Left lung (tissue), 10 donors: Measurements from ENCODE around the gene RNF13. TPM values are rescaled to one million over a fixed set of nuclear protein-coding genes. Genes with fewer than 3 reads are reported as not detected.
"Not testable (repeated sequence)": the region's sequence is repeated elsewhere in the genome, so short reads cannot be mapped to it uniquely, and the experiment has no call there.

Experiments used
- ATAC-seq: fragments of 200-7000 bp; cut with Tn5 transposase; one replicate; pipeline ENCODE4 v1.9.1; 2020; ENCODE audit warnings: moderate library complexity
- DNase-seq, 4 donors: peaks; one replicate each; pipeline ENCODE4 v3.0.0-alpha.2; 2013 to 2020
- H3K27ac ChIP-seq, 2 donors: fragments of 200-600 bp; sonication (generic) in 1 of 2; one replicate each; pipeline versions ENCODE4 v1.5.0 to v1.8.0; 2020 to 2021
- H3K27me3 ChIP-seq, 2 donors: fragments of 200-600 bp; sonication (generic) in 1 of 2; one replicate each; pipeline versions ENCODE4 v1.5.0 to v1.8.0; 2020 to 2021
- H3K36me3 ChIP-seq, 2 donors: fragments of 200-600 bp; sonication (generic) in 1 of 2; one replicate each; pipeline versions ENCODE4 v1.5.0 to v1.8.0; 2020 to 2021
- H3K4me1 ChIP-seq, 2 donors: fragments of 200-600 bp; one replicate each; pipeline ENCODE4 v1.8.0; 2021
- H3K4me3 ChIP-seq, 2 donors: fragments of 200-600 bp; sonication (generic) in 1 of 2; one replicate each; pipeline versions ENCODE4 v1.5.0 to v1.8.0; 2020 to 2021; ENCODE audit warnings: mild to moderate bottlenecking in 1 of 2
- H3K9me3 ChIP-seq, 2 donors: fragments of 200-600 bp; sonication (generic) in 1 of 2; one replicate each; pipeline versions ENCODE4 v1.5.0 to v1.8.0; 2020 to 2021
- intact Hi-C, 2 donors: fragments of 100-400 bp; cut with DNase I; formaldehyde crosslinking; loops; one replicate each; pipeline versions ENCODE4 v1.11.2 to v1.14.2; 2022
- polyA plus RNA-seq, 6 donors: library from polyadenylated mRNA; unstranded; fragments of 120-200 nt; gene quantifications; one replicate each; pipeline ENCODE4 v1.2.1, GENCODE V29; 2013; ENCODE audit not compliant: insufficient read length in 6 of 6
- total RNA-seq, 2 donors: library from RNA; stranded (reverse); fragmentation: NEBNext Ultra II Directional; extraction: Animal tissue kit (Norgen Biotek cat#: 25700); gene quantifications; one replicate each; pipeline ENCODE4 v1.2.1, GENCODE V29; 2021
- TF ChIP-seq, protein P1 (sequence below), 2 donors: fragments of 200-600 bp; sonication (generic) in 1 of 2; IDR thresholded peaks; one replicate each; pipeline versions ENCODE4 v1.5.0 to v1.8.0; 2021; ENCODE audit warnings: antibody characterized with exemption in 2 of 2
- donor health status: DM: no; HTN: yes; CAD: no.
- donor health status: DM: no; HTN: no; CAD: no.

RNF13 gene
- total and polyA plus RNA-seq, 8 donors = 64.9 to 126 (median 73.6) TPM

DNA sequence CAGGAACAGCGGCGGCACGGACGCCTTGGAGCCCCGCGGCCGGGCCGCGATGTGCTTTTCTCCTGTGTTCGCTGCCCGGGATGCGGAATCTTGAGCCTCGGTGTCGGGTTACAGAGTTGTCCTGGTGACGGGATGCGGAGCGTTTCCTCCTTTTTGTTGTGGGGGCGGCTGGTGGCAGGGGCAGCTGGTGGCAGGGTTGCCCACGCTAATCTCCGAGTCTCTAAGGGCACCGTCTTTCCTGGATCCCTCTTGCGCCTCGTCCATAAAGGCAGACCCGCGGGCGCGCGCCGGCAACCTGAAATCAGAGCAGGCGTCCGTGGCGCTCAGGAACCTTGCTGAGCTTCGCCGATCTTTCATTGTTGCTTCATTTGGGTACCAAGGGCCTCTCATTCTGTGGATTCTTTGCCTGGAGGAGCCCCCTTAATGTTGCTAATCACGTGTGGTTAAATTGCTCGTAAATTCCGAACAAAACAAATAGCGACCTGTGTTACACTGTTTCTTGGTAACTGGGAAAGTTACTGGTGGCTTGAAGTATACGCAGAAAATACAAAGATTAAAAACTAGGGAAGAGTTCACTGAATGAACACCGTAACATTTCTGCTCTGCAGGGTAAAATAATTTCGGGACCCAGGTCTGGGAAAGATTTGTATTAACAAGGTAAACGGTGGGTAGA, 158.5 kb downstream of the RNF13 start:
- intact Hi-C loops = no loop called here
- Histone ChIP-seq H3K27ac (peak overlapping the region; percentile 64 to 82), H3K4me3 (peak overlapping the region; percentile 67 to 78), H3K27me3 (peaks cover 4 to 58% of the 10 kb centered on the region in 2 donors), H3K36me3 (no peaks in the 10 kb centered on the region), H3K9me3 (no peaks in the 10 kb centered on the region), H3K4me1 (peaks cover 0 to 33% of the 10 kb centered on the region in 2 donors)
- ATAC-seq (peak; percentile 43), DNase-seq (peak; percentile 58 to 90 (median 84))
- TF ChIP-seq, protein P1, sequence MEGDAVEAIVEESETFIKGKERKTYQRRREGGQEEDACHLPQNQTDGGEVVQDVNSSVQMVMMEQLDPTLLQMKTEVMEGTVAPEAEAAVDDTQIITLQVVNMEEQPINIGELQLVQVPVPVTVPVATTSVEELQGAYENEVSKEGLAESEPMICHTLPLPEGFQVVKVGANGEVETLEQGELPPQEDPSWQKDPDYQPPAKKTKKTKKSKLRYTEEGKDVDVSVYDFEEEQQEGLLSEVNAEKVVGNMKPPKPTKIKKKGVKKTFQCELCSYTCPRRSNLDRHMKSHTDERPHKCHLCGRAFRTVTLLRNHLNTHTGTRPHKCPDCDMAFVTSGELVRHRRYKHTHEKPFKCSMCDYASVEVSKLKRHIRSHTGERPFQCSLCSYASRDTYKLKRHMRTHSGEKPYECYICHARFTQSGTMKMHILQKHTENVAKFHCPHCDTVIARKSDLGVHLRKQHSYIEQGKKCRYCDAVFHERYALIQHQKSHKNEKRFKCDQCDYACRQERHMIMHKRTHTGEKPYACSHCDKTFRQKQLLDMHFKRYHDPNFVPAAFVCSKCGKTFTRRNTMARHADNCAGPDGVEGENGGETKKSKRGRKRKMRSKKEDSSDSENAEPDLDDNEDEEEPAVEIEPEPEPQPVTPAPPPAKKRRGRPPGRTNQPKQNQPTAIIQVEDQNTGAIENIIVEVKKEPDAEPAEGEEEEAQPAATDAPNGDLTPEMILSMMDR (IDR thresholded peaks at IDR 0.05) = no peak

DNA sequence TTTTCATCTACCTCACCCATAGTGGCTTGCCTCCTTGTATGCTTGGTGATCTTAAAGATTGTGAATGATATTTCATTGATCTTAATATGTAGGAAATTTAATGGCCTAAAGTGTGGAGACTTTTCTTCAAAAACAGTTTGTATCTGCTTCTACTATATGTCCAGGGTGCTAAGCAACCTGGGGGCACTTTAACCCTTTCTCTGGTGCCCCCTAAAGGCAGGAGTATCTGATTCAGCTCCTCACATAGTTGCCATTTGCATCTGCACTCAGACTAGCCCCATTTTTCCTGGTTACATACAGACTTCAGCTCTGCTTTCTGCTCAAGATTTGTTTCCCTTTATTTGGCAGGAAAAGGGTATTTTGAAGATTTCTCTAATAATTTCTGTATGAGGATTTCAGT, 162.9 kb downstream of the RNF13 start:
- Histone ChIP-seq H3K27me3 (peaks cover 4 to 37% of the 10 kb centered on the region in 2 donors), H3K36me3 (no peaks in the 10 kb centered on the region), H3K4me1 (peaks cover 0 to 12% of the 10 kb centered on the region in 2 donors), H3K4me3 (no peak overlapping the region), H3K9me3 (no peaks in the 10 kb centered on the region), H3K27ac (no peak overlapping the region)
- ATAC-seq = no peak
- intact Hi-C loops = no loop called here
- no peak for DNase-seq
- TF ChIP-seq, protein P1 (IDR thresholded peaks at IDR 0.05) = no peak

DNA sequence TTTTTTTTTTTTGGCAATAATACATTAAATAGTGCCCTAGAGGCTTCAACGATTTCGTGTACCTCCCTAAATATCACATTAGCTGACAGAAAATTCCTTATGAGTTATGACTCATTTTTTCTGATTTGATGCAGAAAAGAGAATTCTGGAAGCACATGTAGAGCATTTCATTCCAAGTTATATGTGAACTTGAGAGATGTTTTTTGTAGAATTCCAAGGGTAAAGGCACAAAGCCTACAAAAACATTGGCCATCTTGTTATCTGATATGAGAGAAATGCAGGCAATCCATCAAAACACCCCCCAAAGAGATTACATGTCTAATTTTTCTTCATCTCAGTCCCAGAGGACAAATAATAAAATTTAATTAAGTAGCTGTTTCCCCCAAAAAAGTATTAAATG, 164.4 kb downstream of the RNF13 start:
- Histone ChIP-seq H3K27ac (no peak overlapping the region), H3K36me3 (no peaks in the 10 kb centered on the region), H3K9me3 (no peaks in the 10 kb centered on the region), H3K4me3 (no peak overlapping the region), H3K4me1 (no peaks in the 10 kb centered on the region), H3K27me3 (peaks cover 0 to 22% of the 10 kb centered on the region in 2 donors)
- TF ChIP-seq, protein P1 (IDR thresholded peaks at IDR 0.05) = no peak
- no peak for ATAC-seq
- DNase-seq = no peak
- intact Hi-C loops = no loop called here

DNA sequence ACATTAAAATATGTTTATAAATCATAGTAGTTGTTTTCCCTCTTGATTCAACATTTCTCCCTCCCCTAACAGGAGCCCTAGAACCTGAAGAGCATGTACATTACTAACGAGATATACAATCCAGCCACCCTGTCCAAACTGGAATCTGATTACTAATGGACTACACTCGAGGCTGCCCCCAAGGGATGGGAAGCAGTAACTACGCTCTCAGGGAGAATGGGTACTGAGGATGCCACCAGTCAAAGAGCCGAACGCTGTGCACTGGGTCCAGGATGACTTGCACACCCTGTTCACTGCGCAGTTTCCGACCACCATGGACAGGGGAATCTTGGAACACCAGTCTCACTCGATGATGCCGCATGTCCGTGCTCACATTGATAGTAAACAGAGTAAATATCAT, 169.0 kb downstream of the RNF13 start:
- intact Hi-C loops, H3K4me3 ChIP-seq, H3K27me3 ChIP-seq, H3K36me3 ChIP-seq, H3K27ac ChIP-seq, DNase-seq, H3K4me1 ChIP-seq, H3K9me3 ChIP-seq: not testable (repeated sequence)
- peak; percentile 82 for ATAC-seq

DNA sequence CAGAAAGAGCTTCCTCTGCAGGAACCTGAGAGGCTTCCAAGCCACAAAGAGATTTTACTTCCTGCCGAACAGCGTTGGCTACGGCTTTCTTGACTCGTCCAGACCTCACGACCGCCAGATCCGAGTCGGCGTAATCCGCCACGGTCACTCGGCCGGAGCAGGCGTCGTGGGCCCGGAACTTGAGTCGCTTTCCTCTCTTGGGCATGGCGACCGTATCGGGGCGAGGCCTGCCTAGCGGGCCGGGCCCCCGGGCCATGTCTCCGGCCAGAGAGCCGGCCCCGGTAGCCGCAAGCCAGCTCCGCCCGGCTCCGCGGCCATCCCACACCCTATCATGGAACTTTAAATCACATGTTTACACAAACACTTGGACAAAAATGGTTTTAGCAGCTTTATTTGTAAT, 170.0 kb downstream of the RNF13 start:
- ATAC-seq, intact Hi-C loops: not testable (repeated sequence)

DNA sequence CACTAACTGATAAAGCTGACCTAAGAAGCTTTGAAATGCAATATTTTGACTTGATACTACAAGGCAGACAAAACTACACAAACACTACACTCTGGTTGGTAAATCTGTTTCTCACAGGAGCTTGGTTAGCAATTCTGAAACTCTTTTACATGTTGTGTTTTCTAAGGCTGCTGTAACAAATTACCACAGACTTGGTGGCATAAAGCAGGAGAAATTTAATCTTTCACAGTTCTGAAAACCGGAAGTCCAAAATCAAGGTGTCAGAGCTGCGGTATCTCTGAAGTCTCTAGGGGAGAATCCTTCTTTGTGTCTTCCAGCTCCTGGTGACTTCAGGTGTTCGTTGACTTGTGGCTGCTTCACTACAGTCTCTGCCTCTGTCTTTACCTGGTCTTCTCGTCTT, 170.6 kb downstream of the RNF13 start:
- DNase-seq = no peak
- no peaks in the 10 kb centered on the region for H3K36me3 ChIP-seq
- H3K27me3 ChIP-seq = no peaks in the 10 kb centered on the region
- H3K4me1 ChIP-seq = no peaks in the 10 kb centered on the region
- TF ChIP-seq, protein P1 (IDR thresholded peaks at IDR 0.05) = no peak
- intact Hi-C loops = no loop called here
- no peak overlapping the region for H3K4me3 ChIP-seq
- H3K9me3 ChIP-seq = no peaks in the 10 kb centered on the region
- H3K27ac ChIP-seq = no peak overlapping the region
- ATAC-seq = no peak

More for the DNA sequence above, 170.0 kb downstream of the RNF13 start:
- H3K27me3 ChIP-seq, H3K4me1 ChIP-seq, H3K4me3 ChIP-seq, H3K36me3 ChIP-seq, DNase-seq, H3K27ac ChIP-seq, H3K9me3 ChIP-seq: not testable (repeated sequence)
